Non-pigmented ciliary epithelial cell (primary cell): ENCODE data around the gene ALOX5.
"Not testable (repeated sequence)": the region's sequence is repeated elsewhere in the genome, so short reads cannot be mapped to it uniquely, and the experiment has no call there.

Source experiments
- DNase-seq: peaks from one replicate; pipeline ENCODE4 v3.0.0-alpha.2; 2010; ENCODE audit warnings: low read depth

ALOX5 gene

DNA sequence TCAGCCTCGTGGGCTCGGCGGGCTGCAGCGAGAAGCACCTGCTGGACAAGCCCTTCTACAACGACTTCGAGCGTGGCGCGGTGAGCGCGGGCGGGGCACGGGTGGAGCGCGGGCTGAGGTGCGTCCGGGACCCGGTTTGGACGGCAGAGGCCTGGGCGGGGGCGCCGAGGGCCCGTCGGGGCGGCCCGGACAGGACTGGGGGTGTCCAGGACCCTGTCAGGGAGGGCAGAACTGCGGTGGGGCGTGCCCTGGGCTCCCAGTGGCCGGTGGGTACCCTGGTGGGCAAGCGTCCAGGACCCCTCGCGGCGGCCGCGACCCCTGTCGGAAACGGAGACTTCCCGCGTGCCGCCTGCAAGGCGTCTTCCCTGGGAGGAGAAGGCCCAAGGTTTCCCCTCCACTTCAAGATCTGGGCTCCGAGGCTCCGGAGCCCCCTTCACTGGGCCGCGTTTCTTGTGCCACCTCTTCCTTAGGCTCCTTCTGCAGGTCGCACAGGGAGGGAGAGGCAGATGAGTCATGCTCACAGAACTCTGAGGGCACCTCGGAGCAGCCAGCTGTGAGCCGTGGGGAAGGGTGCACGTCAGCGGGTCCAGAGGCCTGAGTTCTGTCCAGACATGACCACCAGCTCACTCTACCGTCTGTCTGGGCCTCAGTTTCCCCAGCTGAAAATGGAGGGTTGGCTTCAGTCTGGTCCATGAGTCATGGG, 485 bp downstream of the ALOX5 start:
- no peak for DNase-seq

DNA sequence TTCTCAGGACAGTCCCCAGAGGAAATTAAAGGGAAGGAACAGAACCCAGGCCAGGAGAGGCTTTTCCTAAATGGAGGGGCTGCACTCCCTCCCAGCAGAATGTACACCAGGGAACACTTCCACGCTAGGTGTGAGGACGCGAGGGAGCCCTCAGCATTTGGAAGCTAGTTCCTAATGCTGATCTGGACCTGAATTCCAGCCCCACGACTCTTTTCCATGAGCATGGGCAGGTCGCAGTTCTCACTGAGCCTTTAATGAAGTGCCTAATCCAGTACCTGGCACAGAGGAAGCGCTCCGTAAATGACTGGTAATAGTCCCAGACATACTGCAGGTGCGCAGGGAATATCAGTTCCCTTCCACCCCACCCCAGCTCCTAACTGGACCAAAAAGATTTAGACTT, 1.1 kb downstream of the ALOX5 start:
- no peak for DNase-seq

DNA sequence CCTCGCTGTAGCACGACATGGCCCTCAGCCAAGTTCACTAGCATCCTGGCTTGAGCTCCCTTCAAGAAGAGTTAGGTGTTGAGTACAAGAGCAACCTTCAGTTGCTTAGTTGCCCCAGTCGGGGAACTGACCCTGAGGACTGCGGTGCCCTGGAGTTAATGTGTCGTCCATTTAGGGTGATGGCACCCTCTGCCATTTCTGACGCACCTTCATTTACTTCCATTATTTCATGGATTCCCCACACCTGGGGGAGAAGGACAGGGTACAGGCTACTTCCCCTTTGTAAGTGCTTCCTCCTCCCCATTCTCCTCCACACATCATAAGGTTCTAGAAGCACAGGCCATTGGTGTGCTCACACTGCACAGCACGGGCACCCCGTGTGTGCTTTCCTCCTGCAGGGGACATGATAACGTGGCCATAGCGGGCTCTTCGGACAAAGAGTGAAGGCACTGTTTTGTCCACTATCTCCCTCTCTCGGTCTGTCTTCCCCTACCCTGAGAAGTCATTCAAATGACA, 1.8 kb downstream of the ALOX5 start:
- DNase-seq, result no peak

DNA sequence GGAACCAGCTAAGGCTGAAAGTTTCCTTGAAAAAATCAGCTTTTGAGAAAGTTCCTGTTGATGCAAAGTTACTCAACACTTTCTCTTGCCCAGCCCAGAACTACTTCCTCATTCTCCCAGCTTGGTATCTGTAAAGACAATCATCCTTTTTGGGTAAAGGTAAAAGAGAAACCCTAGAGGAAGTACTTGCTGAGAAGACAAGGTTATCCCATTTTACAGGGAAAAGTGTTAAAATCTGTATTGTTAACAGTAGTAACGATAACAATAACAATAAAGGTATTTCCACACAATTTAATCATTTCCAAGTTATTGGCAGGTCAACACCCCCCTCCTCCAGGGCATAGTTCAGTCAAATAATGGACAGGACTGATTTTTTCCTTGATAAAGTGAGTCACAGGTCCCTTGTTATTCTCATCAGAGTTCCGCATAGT, 2.4 kb downstream of the ALOX5 start:
- DNase-seq, result no peak

DNA sequence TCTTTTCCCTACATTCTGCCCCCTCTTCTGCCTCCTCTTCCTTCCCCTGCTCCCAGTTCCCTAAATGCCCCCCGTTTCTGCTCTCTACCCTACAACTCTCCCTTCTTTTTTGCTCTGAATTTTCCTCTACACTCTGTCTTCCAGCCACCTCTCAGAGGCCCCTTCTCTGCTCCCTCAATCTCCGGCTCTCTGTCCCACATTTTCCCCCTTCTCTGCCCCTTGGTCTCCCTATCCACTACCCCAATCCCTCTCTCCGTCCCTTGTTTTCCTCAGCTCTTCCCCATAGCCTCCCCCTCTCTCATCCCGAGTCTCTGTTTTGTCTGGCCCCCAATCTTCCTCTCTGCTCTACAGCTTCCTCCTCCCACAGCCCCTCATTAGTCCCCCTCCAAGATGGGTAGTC, 3.3 kb downstream of the ALOX5 start:
- no peak for DNase-seq

DNA sequence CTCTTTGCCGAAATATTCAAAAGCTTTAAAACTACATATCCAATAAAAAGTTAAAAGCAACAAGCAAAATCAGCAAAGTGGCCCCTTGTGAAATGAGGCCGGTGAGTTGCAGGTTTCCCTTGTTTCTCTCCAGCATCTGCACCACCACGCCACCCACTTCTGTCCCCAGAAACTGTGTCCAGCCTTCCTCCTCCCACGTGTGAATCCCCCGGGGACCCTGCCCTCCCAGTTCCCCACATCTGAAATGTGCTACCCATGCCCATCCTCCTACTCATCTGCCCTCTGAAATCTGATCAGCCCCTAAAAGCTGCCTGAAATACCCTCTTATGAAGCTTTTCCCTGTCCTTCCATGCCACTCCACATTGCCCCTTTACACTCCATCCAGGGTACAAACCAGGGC, 3.8 kb downstream of the ALOX5 start:
- DNase-seq, result no peak

DNA sequence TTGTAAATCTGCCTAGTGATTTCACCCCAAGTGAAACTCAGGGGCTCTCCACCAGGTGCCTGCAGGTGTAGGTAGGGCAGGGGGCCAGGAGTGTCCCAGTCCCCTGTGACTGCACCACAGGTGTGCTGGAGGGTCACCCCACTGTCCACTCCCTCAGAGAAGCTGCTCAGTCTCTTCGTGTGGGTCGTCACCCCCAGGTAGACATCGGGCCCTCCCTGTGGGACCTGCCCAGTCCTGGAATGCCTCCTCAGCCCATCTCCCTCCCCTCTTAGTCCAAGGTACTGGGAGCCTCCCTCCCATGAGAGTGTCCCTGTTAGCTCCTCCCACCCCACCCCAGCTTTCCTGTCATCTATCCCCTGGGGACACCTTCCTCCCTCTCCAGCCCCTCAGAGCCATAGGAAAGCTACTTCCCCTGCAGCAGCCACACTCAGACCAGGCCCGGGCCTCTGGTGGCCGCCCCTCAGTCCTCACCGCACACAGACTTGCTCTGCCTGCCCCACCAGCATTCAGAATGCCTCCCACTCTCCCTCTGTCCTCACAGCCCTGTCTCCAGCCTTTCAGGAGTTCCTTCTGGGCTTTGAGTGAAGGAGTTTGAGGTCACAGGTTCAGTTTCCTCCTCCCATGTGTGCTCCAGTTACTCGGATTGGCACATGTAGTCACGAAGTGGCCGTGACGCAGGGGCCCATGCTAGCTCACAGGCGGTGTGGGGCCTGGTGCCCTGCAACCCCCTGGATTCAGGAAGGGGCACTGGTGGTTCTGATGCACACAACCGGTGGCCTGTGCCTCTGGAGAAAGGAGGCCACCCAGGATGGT, 5.1 kb downstream of the ALOX5 start:
- no peak for DNase-seq

DNA sequence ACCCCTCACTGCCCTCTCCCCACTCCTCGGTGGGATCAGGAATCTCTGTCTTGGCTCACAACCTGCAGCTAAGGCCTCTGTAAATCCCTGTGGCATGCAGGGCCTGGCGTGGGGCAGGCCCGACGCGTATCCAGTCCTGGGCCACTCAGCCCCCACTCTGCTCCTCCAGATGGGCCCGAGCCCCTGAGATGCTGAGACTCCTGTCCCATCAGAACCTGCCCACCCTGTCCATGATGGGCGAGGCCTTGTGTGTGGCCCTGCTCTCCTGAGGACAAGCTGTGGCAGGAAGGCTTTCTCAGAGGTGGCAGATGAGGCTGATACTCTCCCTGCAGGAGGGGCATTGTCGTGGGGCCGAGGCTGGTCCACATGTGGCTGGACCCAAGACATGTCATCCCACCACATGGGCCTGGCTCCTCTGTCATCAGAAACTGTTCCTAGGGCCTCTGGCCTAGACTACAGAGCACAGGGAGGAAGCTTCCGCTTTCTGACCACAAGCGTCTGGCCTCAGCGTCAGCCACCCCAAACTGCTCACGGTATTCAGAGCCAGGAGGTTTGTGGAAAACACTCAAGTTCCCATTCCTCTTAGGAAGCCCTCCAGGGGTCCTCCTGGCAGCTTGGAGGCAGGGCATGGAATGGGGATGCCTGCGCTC, 6.0 kb downstream of the ALOX5 start:
- no peak for DNase-seq

DNA sequence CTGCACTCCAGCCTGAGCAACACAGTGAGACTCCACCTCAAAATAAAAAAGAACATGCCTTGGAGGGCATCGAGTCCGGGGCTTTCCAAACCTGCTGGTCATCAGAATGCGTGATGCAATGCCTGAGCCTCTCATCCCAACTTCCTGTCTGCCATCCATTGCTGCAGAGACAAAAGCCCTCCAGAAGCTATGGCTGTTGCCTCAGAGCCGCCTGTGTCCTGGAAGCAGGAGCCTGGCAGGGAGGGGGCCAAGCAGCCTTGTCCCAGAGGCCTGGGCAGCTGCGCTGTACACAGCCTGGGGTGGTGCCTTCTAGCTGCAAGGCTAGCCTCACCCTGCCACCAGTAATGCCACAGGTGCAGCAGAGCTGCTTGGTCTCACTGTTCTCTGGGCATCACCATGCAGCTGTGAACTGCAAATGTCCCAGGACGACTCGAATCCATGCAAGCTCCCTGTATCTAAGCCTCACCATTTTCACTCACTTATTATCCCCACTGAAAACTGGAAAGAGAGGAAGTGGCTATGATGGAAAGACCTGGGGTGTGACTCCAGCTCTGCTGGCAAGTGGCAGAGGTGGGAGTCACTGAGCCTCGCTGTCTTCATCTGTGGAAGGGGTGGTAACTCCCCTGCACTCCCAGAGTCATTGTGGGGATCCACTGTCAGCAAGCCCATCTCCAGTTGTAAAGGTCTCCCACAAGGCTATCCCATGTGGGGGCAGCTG, 7.0 kb downstream of the ALOX5 start:
- DNase-seq, result no peak

DNA sequence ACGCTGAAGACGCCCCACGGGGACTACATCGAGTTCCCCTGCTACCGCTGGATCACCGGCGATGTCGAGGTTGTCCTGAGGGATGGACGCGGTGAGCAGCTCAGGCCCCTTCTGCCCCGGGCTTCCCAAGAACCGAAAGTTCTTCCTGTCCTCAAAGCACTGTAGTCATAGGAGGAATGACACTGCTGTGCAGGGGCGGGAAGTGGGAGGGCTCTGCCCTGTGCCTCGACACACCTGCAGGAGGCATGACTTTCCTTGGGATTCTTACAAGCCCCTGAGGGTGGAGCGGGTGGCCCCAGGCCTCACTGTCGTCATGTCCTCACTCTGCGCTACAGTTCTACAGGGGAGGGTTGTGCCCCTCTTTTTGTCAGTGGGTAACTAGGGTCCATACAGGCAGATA, 8.6 kb downstream of the ALOX5 start:
- DNase-seq, result no peak

DNA sequence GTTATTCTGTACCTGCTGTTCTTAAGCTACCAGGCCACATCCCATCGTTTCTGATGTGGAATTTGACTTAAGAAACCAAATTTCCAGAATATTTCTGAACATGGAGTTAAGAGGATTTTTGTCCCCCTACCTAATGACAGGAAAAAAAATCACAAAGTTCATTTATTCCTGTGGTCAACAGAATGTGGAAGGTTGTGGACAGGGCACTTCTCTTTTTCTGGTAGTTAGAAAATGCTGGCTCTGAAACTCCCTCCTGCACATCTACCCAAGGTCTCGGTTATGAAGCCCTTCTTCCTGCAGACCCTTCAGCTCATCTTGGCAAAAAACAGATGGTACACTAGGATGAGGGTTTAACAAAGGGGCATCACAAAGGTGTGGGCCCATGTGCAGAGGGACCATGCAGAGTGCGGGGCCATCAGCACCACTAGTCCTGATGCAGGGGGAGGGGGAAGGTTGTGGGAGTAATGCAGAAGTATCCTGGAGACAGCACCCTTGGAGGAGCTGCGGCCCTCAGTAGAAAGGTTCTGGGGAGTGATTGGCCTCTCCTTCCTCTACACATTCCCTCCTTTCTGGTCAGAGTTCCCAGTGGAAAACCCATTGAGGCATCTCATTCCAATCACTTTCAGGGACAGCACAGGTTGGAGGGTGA, 9.8 kb downstream of the ALOX5 start:
- DNase-seq, result no peak

DNA sequence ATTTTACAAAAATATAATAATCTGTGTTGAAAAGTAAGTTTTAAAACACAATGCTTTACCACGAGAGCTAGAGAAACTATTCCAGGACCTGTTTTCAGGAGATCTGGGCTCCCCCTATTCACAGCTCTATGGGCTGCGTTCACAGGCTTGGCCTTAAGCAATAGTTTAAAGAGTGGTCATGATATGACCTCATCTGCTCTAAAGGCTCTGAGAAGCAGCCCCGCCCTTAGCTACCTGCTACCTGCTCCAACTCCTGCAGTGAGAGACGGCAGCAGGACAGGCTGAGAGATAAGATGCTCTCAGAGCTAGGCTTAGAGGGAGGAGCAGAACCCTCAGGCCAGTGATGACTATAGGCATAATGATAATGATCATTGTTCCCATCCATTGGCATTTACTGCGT, 12.6 kb downstream of the ALOX5 start:
- no peak for DNase-seq

DNA sequence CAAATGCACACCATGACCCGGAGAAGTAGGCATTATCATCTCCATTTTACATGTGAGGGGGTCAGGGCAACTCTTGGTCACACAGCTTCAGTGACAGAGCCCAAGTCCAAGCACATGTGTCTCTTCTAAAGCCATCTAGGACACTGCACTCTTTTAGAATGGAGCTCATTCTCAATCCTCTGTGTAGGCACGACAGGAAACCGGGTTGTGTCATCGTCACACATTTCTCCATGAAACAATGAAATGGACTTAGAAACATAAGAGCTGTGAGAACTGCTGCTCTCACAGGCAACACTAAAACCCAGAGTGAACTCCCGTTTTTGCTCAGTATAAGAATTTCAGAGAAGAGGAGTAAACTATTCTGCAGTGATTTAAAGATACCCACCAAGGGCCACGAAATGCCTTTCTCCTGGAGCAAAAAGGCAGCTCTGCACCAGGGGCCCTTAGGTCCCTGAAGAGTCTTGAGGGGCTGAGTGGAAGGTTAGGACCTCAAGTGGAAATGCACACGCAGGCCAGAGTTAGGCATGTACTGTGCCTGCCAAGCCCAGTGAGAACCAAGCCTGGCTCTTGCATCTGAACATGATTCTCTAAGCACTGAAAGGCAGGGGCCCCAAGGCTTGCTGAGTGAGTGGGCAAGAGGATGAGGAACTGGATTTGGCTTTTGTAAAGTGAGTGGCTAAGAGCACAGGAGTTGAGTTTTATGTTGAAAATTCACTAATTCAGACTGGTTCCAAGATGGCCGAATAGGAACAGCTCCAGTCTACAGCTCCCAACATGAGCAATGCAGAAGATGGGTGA, 13.3 kb downstream of the ALOX5 start:
- no peak for DNase-seq

DNA sequence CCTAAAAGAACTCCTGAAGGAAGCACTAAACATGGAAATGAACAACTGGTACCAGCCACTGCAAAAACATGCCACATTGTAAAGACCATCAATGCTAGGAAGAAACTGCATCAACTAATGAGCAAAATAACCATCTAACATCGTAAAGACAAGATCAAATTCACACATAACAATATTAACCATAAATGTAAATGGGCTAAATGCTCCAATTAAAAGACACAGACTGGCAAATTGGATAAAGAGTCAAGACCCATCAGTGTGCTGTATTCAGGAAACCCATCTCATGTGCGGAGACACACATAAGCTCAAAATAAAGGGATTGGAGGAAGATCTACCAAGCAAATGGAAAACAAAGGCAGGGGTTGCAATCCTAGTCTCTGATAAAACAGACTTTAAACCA, 15.7 kb downstream of the ALOX5 start:
- DNase-seq, result not testable (repeated sequence)

DNA sequence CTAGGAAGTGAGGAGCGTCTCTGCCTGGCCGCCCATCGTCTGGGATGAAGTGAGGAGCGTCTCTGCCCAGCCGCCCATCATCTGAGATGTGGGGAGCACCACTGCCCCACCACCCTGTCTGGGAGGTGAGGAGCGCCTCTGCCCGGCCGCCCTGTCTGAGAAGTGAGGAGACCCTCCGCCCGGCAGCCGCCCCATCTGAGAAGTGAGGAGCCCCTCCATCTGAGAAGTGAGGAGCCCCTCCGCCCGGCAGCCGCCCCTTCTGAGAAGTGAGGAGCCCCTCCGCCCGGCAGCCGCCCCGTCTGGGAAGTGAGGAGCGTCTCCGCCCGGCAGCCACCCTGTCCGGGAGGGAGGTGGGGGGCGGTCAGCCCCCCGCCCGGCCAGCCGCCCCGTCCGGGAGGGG, 17.6 kb downstream of the ALOX5 start:
- DNase-seq, result not testable (repeated sequence)

DNA sequence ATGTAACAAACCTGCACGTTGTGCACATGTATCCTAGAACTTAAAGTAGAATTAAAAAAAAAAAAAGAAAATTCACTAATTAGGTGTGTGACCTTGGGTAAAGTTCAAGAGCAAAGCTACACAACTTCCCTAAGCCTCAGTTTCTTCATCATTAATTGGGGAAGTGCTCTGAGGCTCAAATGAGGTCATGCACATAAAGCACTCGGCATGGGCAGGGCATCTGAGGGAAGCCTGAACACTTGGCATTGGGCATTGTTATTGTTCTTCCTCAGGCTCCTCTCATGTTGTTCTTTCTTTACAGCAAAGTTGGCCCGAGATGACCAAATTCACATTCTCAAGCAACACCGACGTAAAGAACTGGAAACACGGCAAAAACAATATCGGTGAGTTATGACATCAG, 21.5 kb downstream of the ALOX5 start:
- no peak for DNase-seq

DNA sequence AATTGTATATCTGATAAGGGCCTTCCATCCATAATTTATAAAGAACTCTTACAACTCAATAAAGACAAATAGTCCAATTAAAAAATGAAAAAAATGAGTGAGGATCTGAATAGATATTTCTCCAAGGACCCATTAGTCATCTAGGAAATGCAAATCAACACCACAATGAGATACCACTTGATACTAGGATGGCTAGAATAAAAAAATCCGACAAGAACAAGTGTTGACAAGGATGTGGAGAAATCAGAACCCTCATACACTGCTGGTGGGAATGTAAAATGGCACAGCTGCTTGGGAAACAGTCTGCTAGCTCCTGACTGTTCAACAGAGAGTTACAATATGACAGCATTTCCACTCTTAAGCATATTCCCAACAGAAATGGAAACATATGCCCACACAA, 24.6 kb downstream of the ALOX5 start:
- no peak for DNase-seq

DNA sequence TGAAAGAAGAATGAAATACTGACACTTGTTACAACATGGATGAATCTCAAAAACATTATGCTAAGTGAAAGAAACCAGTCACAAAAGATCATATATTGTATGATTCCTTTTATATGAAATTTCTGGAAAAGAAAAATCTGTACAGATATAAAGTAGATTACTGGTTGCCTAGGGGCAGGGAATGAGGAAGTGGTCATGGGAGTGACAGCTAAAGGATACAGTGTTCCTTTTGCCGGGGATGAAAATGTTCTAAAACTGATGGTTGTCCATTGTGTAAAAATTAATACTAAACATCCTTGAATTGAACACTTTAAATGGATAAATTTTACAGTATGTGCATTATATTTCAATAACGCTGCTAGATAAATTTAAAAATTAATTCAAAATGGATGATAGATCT, 25.1 kb downstream of the ALOX5 start:
- DNase-seq, result no peak

DNA sequence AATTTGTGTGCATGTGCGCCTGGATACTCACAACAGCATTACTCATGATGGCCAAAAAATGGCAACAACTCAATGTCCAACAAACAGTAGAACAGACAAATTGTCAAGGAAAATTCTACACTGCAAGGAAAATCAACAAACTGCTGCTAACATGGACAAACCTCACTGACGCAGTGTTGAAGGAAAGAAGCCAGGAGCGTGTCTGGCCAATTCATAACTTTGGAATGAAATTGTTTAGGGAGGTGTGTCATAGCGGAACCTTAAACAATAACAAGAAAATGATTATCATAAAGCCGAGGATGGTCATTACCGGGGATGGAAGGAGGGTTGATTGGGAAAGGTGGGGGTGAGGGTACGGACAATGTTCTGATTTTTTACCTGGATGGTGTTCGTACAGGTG, 29.1 kb downstream of the ALOX5 start:
- DNase-seq, result no peak

DNA sequence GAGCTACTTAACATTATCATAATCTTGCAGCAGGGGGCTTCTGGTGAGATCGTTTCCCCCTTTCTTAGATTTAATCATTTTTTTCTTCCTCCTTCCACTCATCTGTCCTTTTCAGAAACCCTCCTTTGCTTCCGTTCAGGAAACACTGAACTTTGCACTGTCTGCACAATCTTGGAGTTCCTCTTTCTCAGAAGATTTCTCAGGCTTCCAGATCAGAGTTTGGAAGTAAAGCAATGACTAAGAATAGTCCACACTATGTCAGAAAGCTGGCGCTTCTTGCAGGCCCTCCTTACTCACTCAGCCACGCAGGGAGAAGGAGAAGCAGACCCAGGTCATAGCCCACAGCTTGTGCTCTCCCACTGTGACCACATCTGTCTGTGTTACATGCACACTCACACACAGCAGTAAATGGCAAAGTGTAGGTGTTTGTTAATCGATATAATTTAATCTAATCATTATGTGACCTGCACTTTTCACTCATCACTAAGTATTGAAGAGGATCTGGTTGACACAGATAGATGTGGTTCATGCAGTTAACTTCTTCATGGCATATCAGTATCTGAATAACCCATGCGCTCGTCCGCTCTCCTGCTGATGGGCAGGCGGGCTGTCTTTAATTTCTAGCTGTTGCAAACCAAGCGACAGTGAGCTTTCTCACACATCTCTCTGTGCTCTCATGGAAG, 30.2 kb downstream of the ALOX5 start:
- DNase-seq, result no peak

DNA sequence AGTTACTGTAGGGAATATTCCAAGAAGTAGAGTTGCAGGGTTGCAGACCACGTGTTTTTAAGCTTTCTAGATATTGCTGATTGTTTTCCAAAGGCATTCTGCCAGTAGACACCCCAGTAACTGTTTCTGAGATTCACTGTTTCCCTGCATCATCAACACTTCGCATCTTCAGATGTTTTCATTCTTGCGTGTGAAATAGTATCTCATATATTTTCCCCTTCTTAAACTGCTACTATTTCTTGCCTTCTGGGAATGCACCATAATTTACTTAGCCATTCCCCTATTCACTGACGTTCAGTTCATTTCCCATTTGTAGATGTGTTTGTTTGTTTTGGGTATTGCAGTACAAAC, 30.7 kb downstream of the ALOX5 start:
- no peak for DNase-seq
